Naive thymus-derived CD4-positive, alpha-beta T cell (primary cell): ENCODE results near the gene TLCD4. TPM values are rescaled to one million over a fixed set of nuclear protein-coding genes. Genes with fewer than 3 reads are reported as not detected.
"Not testable (repeated sequence)": the region's sequence is repeated elsewhere in the genome, so short reads cannot be mapped to it uniquely, and the experiment has no call there.

Source experiments
- ATAC-seq: fragments of 150-1000 bp; cut with Tn5 transposase; 2 replicates; pipeline ENCODE4 v1.10.0; 2021; ENCODE audit warnings: mild to moderate bottlenecking, moderate library complexity
- CTCF ChIA-PET: fragments of 350-600 bp; sonication (Branson Sonifier 250); formaldehyde crosslinking; loops from one replicate; lab custom pipeline; 2021; ENCODE audit warnings: antibody characterized with exemption; lab: Charles Lee
- POLR2A ChIA-PET: fragments of 350-600 bp; sonication (Branson Sonifier 250); formaldehyde crosslinking; loops from one replicate; lab custom pipeline; 2021; ENCODE audit warnings: antibody characterized with exemption, inconsistent platforms; lab: Charles Lee
- DNase-seq, 9 donors: peaks; one replicate each; pipeline versions ENCODE4 v3.0.0 to v3.0.0-alpha.2; 2020 to 2022; ENCODE audit warnings: mixed read lengths in 1 of 9
- H3K27ac ChIP-seq: one replicate; pipeline ENCODE4 v1.7.0; 2013; ENCODE audit warnings: mild to moderate bottlenecking, low read depth, low read length, moderate library complexity
- H3K27me3 ChIP-seq, 2 donors: one replicate each; pipeline ENCODE4 v1.7.0; 2013; ENCODE audit warnings: low read length in 2 of 2, mild to moderate bottlenecking in 2 of 2, moderate library complexity in 2 of 2; ENCODE audit not compliant: control insufficient read depth in 2 of 2, insufficient read depth in 2 of 2
- H3K36me3 ChIP-seq, 3 experiments: 1 replicate in 2 of 3; 2 replicates in 1 of 3; pipeline ENCODE4 v1.7.0; 2013; ENCODE audit warnings: low read length in 3 of 3, mild to moderate bottlenecking in 3 of 3, moderate library complexity in 1 of 3; ENCODE audit not compliant: insufficient read depth in 3 of 3, control insufficient read depth in 2 of 3
- H3K4me1 ChIP-seq, 2 donors: one replicate each; pipeline ENCODE4 v1.7.0; 2013; ENCODE audit warnings: low read length in 2 of 2, mild to moderate bottlenecking in 2 of 2, moderate library complexity in 1 of 2; ENCODE audit not compliant: control insufficient read depth in 2 of 2, insufficient read depth in 2 of 2
- H3K4me3 ChIP-seq: 2 replicates; pipeline ENCODE4 v1.7.0; 2013; ENCODE audit warnings: mild to moderate bottlenecking, low read length
- H3K9me3 ChIP-seq, 3 experiments: 1 replicate in 2 of 3; 2 replicates in 1 of 3; pipeline ENCODE4 v1.7.0; 2013; ENCODE audit warnings: low read length in 3 of 3; ENCODE audit not compliant: control insufficient read depth in 2 of 3
- H3K27ac Mint-ChIP-seq, 9 donors: one replicate each; pipeline ENCODE4 v1.8.0; 2020 to 2022; ENCODE audit warnings: mixed read lengths in 9 of 9, mild to moderate bottlenecking in 8 of 9, moderate library complexity in 5 of 9, inconsistent platforms in 2 of 9
- H3K27me3 Mint-ChIP-seq, 5 donors: one replicate each; pipeline ENCODE4 v1.8.0; 2021 to 2022; ENCODE audit warnings: mixed read lengths in 5 of 5, mild to moderate bottlenecking in 1 of 5
- H3K36me3 Mint-ChIP-seq, 5 donors: one replicate each; pipeline ENCODE4 v1.8.0; 2020 to 2022; ENCODE audit warnings: mixed read lengths in 5 of 5, mild to moderate bottlenecking in 3 of 5, inconsistent platforms in 1 of 5
- H3K4me1 Mint-ChIP-seq, 7 donors: one replicate each; pipeline ENCODE4 v1.8.0; 2020 to 2022; ENCODE audit warnings: mixed read lengths in 7 of 7, mild to moderate bottlenecking in 3 of 7, inconsistent platforms in 1 of 7
- H3K4me3 Mint-ChIP-seq, 10 donors: one replicate each; pipeline ENCODE4 v1.8.0; 2020 to 2022; ENCODE audit warnings: mild to moderate bottlenecking in 10 of 10, mixed read lengths in 10 of 10, moderate library complexity in 6 of 10, inconsistent platforms in 2 of 10
- H3K9me3 Mint-ChIP-seq, 11 donors: one replicate each; pipeline ENCODE4 v1.8.0; 2020 to 2022; ENCODE audit warnings: mixed read lengths in 11 of 11, mild to moderate bottlenecking in 4 of 11, inconsistent platforms in 1 of 11, moderate library complexity in 1 of 11
- intact Hi-C, 2 donors: fragments of 100-400 bp; cut with micrococcal nuclease; formaldehyde crosslinking; loops; one replicate each; pipeline ENCODE4 v1.15.1; 2023
- polyA plus RNA-seq, 2 donors: library from polyadenylated mRNA; unstranded; fragments of 300-500 nt; fragmentation: Illumina TruSeq; gene quantifications; one replicate each; pipeline ENCODE4 v1.2.3, GENCODE V29; 2021
- total RNA-seq, 6 experiments: library from RNA in 5 of 6; stranded (reverse) in 5 of 6; gene quantifications; 1 replicate in 5 of 6; 2 replicates in 1 of 6; pipeline ENCODE4 v1.2.3 and lab custom pipeline; 2021 to 2026

Gene TLCD4
- total and polyA plus RNA-seq, 7 experiments from 2014 or later: not detected

- Mint-ChIP-seq H3K36me3 (no peaks in the 10 kb centered on the region), H3K27ac (no peak overlapping the region), H3K4me3 (no peak overlapping the region), H3K9me3 (peaks cover 0 to 1% (median 0%) of the 10 kb centered on the region in 11 donors), H3K4me1 (no peaks in the 10 kb centered on the region), H3K27me3 (peaks cover 0 to 3% (median 0%) of the 10 kb centered on the region in 5 donors)
- H3K27me3 ChIP-seq: no peaks in the 10 kb centered on the region
- no peaks in the 10 kb centered on the region for H3K9me3 ChIP-seq
- H3K4me3 ChIP-seq: no peak overlapping the region
- intact Hi-C loops: no loop called here
- ATAC-seq: no peak
- H3K27ac ChIP-seq: no peak overlapping the region
- DNase-seq: no peak
- no peaks in the 10 kb centered on the region for H3K4me1 ChIP-seq
- ChIA-PET CTCF (no interaction called here), POLR2A (no interaction called here)
- H3K36me3 ChIP-seq: no peaks in the 10 kb centered on the region
Measured at GRCh38 chr1:95145493-95145892, 28.3 kb downstream of the TLCD4 start.

- Histone ChIP-seq H3K36me3 (no peaks in the 10 kb centered on the region), H3K4me1 (no peaks in the 10 kb centered on the region), H3K27ac (no peak overlapping the region), H3K27me3 (no peaks in the 10 kb centered on the region), H3K9me3 (no peaks in the 10 kb centered on the region), H3K4me3 (no peak overlapping the region)
- Mint-ChIP-seq H3K4me1 (no peaks in the 10 kb centered on the region), H3K27ac (no peak overlapping the region), H3K27me3 (peaks cover 0 to 5% (median 0%) of the 10 kb centered on the region in 5 donors), H3K4me3 (no peak overlapping the region), H3K36me3 (no peaks in the 10 kb centered on the region), H3K9me3 (peaks cover 0 to 1% (median 0%) of the 10 kb centered on the region in 11 donors)
- CTCF ChIA-PET: no interaction called here
- POLR2A ChIA-PET: interaction anchor here (0.6 to 0.7 kb wide), 2 partner anchors 44 to 196 kb away, joined by 3 read pairs; no protein-coding TSS in a partner anchor
- no peak for ATAC-seq
- intact Hi-C loops: no loop called here
- DNase-seq: no peak
Measured at GRCh38 chr1:95146637-95147036, 29.5 kb downstream of the TLCD4 start.

GRCh38 chr1:95154096-95154495 is 36.9 kb downstream of the TLCD4 start:
- POLR2A ChIA-PET: no interaction called here
- intact Hi-C loops: no loop called here
- peaks cover 0 to 8% (median 7%) of the 10 kb centered on the region in 5 donors for H3K27me3 Mint-ChIP-seq
- H3K27me3 ChIP-seq: no peaks in the 10 kb centered on the region
- H3K4me3 ChIP-seq: no peak overlapping the region
- H3K4me1 Mint-ChIP-seq: no peaks in the 10 kb centered on the region
- CTCF ChIA-PET: interaction anchor here (0.6 kb wide), 1 partner anchor 255 kb away, joined by 4 read pairs; no protein-coding TSS in a partner anchor
- no peak for DNase-seq
- H3K4me3 Mint-ChIP-seq: no peak overlapping the region
- no peak overlapping the region for H3K27ac ChIP-seq
- peak overlapping the region in 1 of 9 donors; percentile 6 for H3K27ac Mint-ChIP-seq
- no peak for ATAC-seq
- no peaks in the 10 kb centered on the region for H3K36me3 ChIP-seq
- no peaks in the 10 kb centered on the region for H3K4me1 ChIP-seq
- no peaks in the 10 kb centered on the region for H3K36me3 Mint-ChIP-seq
- no peaks in the 10 kb centered on the region for H3K9me3 Mint-ChIP-seq
- H3K9me3 ChIP-seq: no peaks in the 10 kb centered on the region

GRCh38 chr1:95165569-95165968 is 48.4 kb downstream of the TLCD4 start:
- CTCF ChIA-PET, H3K4me3 ChIP-seq, H3K27ac Mint-ChIP-seq, POLR2A ChIA-PET, H3K36me3 ChIP-seq, H3K27me3 ChIP-seq, H3K36me3 Mint-ChIP-seq, H3K4me3 Mint-ChIP-seq, intact Hi-C loops, H3K27ac ChIP-seq, DNase-seq, ATAC-seq, H3K9me3 ChIP-seq, H3K4me1 Mint-ChIP-seq, H3K4me1 ChIP-seq: not testable (repeated sequence)
- peaks cover 2 to 31% (median 20%) of the 10 kb centered on the region in 5 donors for H3K27me3 Mint-ChIP-seq
- H3K9me3 Mint-ChIP-seq: peaks cover 2 to 21% (median 9%) of the 10 kb centered on the region in 11 donors

Other genes starting within 250 kb of the TLCD4 start
- 10 to 100 TPM in 2 of 5 experiments, 1 to 10 TPM in 3; 4.4 to 14.9 (median 7.4) TPM for gene CNN3, start 190.2 kb upstream of the TLCD4 start, total RNA-seq
- gene CNN3, start 190.2 kb upstream of the TLCD4 start, polyA plus RNA-seq: 10 to 100 TPM; 12.9 to 18.2 TPM
- gene ALG14, start 44.4 kb upstream of the TLCD4 start, total RNA-seq: 1 to 10 TPM; 1.1 to 2.2 (median 1.5) TPM
- gene ALG14, start 44.4 kb upstream of the TLCD4 start, polyA plus RNA-seq: 1 to 10 TPM; 1.7 to 3.2 TPM
- 10 to 100 TPM in 4 of 5 experiments, 1 to 10 TPM in 1; 9.1 to 27.9 (median 20.0) TPM for gene RWDD3, start 116.9 kb downstream of the TLCD4 start, total RNA-seq
- 10 to 100 TPM; 31.0 to 48.9 TPM for gene RWDD3, start 116.9 kb downstream of the TLCD4 start, polyA plus RNA-seq